Endodermal cell (in vitro differentiated cells): Measurements from ENCODE around the gene TTC1. TPM values are rescaled to one million over a fixed set of nuclear protein-coding genes. Genes with fewer than 3 reads are reported as not detected.

Source experiments
- DNase-seq: peaks from one replicate; pipeline ENCODE4 v3.0.0-alpha.2; 2017
- H3K27ac ChIP-seq: 2 replicates; pipeline ENCODE4 v1.5.1; 2013; ENCODE audit warnings: mild to moderate bottlenecking, low read depth, low read length, moderate library complexity
- H3K27me3 ChIP-seq: 2 replicates; pipeline ENCODE4 v1.6.1; 2013; ENCODE audit warnings: mild to moderate bottlenecking, low read length, moderate library complexity; ENCODE audit not compliant: insufficient read depth, control insufficient read depth, poor library complexity, severe bottlenecking
- H3K36me3 ChIP-seq: 2 replicates; pipeline ENCODE4 v1.7.0; 2013; ENCODE audit warnings: mild to moderate bottlenecking, low read length, moderate library complexity; ENCODE audit not compliant: control insufficient read depth, insufficient read depth
- H3K4me1 ChIP-seq: one replicate; pipeline ENCODE4 v1.7.0; 2013; ENCODE audit warnings: low read length; ENCODE audit not compliant: control insufficient read depth, insufficient read depth
- H3K4me3 ChIP-seq: 2 replicates; pipeline ENCODE4 v1.5.1; 2013; ENCODE audit warnings: mild to moderate bottlenecking, low read length, moderate library complexity
- H3K9ac ChIP-seq: 2 replicates; pipeline ENCODE4 v1.6.1; 2013; ENCODE audit warnings: mild to moderate bottlenecking, low read length, moderate library complexity; ENCODE audit not compliant: poor library complexity, severe bottlenecking; ENCODE audit errors: extremely low read depth
- H3K9me3 ChIP-seq: 2 replicates; pipeline ENCODE4 v1.6.1; 2013; ENCODE audit warnings: mild to moderate bottlenecking, low read length, moderate library complexity; ENCODE audit not compliant: control insufficient read depth
- H3K27ac Mint-ChIP-seq: 2 replicates; pipeline ENCODE4 v1.8.0; 2020; ENCODE audit warnings: mixed read lengths
- H3K27me3 Mint-ChIP-seq: 2 replicates; pipeline ENCODE4 v1.8.0; 2021; ENCODE audit warnings: mild to moderate bottlenecking, mixed read lengths; ENCODE audit not compliant: insufficient read depth
- H3K36me3 Mint-ChIP-seq: 2 replicates; pipeline ENCODE4 v1.8.0; 2020; ENCODE audit warnings: low read depth, mixed read lengths
- H3K4me1 Mint-ChIP-seq: 2 replicates; pipeline ENCODE4 v1.8.0; 2020; ENCODE audit warnings: mixed read lengths
- H3K4me3 Mint-ChIP-seq: 2 replicates; pipeline ENCODE4 v1.8.0; 2020; ENCODE audit warnings: mild to moderate bottlenecking, moderate library complexity, mixed read lengths
- H3K9me3 Mint-ChIP-seq: 2 replicates; pipeline ENCODE4 v1.8.0; 2020; ENCODE audit warnings: mild to moderate bottlenecking, mixed read lengths
- WGBS, 2 experiments: methylation state at CpG; one replicate each; pipeline versions ENCODE4 v1.1.5 to v1.1.7; 2013; ENCODE audit warnings: missing lambda C conversion rate in 2 of 2, mixed read lengths in 1 of 2; ENCODE audit not compliant: insufficient coverage in 1 of 2, insufficient read length in 1 of 2; 5-methylcytosine and 5-hydroxymethylcytosine counted together
- total RNA-seq, 2 donors: library from RNA; stranded (reverse); fragmentation: NEBNext Ultra II Directional in 1 of 2; extraction: Animal tissue kit (Norgen Biotek cat#: 25700) in 1 of 2; gene quantifications; 2 replicates in 1 of 2; 3 replicates in 1 of 2; pipeline ENCODE4 v1.2.1, GENCODE V29; 2021
- TF ChIP-seq, protein P1 (sequence below): fragments of 200-600 bp; sonication (generic); conservative IDR thresholded peaks from 2 replicates; pipeline ENCODE4 v1.5.0; 2021; ENCODE audit warnings: antibody characterized with exemption, mild to moderate bottlenecking

The TTC1 gene
- total RNA-seq, 2 donors from 2014 or later, result 59.8 to 72.3 TPM

DNA sequence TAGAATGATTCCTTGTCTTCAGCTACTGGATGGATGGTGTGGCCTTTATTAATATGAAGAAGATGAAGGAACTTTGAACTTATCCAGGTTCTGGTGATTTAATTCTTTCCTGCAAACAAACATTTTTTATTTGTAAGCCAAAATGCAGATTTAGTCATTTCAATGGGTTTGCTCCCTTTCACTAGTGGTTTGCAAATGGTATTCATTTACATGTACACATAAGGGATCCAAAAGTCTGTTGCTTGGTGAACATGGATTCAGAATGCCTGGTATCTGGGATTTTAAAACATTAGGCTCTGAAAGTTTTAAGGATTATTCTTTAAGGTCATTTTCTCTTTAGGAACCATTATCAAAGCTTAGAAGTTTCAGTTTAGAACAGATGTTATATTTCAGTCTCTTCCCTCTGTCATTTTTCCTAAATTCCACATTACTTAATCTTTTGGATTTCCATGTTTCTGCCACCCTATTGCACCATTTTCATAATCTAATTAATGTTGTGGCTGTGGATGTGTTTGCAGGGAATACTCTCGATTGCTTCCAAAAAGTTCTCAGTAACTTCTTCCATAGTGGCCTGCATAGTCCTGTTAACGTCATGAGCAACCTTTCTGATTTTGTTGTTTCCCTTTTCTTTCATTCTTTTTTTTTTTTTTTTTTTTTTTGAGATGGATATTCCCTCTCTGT lies 10.1 kb downstream of the TTC1 start:
- TF ChIP-seq, protein P1, sequence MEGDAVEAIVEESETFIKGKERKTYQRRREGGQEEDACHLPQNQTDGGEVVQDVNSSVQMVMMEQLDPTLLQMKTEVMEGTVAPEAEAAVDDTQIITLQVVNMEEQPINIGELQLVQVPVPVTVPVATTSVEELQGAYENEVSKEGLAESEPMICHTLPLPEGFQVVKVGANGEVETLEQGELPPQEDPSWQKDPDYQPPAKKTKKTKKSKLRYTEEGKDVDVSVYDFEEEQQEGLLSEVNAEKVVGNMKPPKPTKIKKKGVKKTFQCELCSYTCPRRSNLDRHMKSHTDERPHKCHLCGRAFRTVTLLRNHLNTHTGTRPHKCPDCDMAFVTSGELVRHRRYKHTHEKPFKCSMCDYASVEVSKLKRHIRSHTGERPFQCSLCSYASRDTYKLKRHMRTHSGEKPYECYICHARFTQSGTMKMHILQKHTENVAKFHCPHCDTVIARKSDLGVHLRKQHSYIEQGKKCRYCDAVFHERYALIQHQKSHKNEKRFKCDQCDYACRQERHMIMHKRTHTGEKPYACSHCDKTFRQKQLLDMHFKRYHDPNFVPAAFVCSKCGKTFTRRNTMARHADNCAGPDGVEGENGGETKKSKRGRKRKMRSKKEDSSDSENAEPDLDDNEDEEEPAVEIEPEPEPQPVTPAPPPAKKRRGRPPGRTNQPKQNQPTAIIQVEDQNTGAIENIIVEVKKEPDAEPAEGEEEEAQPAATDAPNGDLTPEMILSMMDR, result no peak
- no peaks in the 10 kb centered on the region for H3K27me3 ChIP-seq
- H3K36me3 ChIP-seq, result peaks cover 64% of the 10 kb centered on the region
- no peak overlapping the region for H3K9ac ChIP-seq
- no peak overlapping the region for H3K27ac ChIP-seq
- Mint-ChIP-seq H3K9me3 (no peaks in the 10 kb centered on the region), H3K27ac (no peak overlapping the region), H3K4me3 (no peak overlapping the region), H3K27me3 (no peaks in the 10 kb centered on the region), H3K4me1 (no peaks in the 10 kb centered on the region), H3K36me3 (peaks cover 44% of the 10 kb centered on the region)
- no peaks in the 10 kb centered on the region for H3K4me1 ChIP-seq
- DNase-seq, result no peak
- no peaks in the 10 kb centered on the region for H3K9me3 ChIP-seq
- 75 to 95% methylated on average over 1 to 2 of the region's 2 CpGs for WGBS, 2 experiments
- H3K4me3 ChIP-seq, result no peak overlapping the region

DNA sequence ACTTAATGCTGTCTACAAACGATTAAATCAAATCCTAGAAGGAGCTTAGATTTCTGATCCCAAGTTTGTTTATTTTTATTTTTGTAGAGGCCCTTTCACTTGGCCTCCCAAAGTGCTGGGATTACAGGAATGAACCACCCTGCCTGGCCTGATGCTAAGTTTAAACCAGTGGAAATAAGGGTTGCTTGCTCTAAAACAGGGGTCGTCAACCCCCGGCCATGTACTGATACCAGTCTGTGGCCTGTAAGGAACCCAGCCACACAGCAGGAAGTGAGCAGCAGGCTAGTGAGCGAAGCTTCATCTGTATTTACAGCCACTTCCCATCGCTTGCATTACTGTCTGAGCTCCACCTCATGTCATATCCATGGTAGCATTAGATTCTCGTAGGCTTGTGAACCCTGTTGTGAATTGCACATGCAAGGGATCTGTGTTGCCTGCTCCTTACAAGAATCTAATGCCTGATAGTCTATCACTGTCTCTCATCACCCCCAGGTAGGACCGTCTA lies 11.4 kb downstream of the TTC1 start:
- Mint-ChIP-seq H3K27ac (no peak overlapping the region), H3K4me1 (no peaks in the 10 kb centered on the region)
- WGBS, 2 experiments, result 94 to 98% methylated on average over 6 to 7 of the region's 7 CpGs

DNA sequence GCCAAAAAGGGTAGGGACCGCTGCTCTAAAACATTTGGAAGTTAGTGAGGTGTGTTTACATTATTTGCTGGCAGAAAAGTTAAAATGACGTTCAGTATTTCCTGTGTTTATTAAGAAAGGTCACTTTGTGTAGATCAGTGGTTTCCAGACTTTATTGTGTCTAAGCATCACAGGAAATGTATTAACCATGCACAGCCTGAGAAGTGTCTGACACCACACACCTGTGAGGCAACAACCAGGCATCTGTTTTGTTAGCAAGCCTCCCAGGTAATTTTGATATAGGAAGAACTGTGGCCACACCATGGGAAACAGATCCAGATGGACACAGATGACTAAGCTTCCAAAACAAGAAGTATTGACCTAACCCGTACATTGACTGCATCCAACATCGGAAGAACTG lies 12.0 kb downstream of the TTC1 start:
- H3K27me3 Mint-ChIP-seq, result no peaks in the 10 kb centered on the region
- no peak overlapping the region for H3K4me3 ChIP-seq
- no peak for DNase-seq
- H3K27ac ChIP-seq, result no peak overlapping the region
- WGBS, 2 experiments, result 92 to 94% methylated on average over 4 of the region's 4 CpGs
- no peaks in the 10 kb centered on the region for H3K9me3 ChIP-seq
- no peak overlapping the region for H3K9ac ChIP-seq
- TF ChIP-seq, protein P1, result no peak
- peaks cover 49% of the 10 kb centered on the region for H3K36me3 Mint-ChIP-seq
- H3K4me1 Mint-ChIP-seq, result no peaks in the 10 kb centered on the region
- no peaks in the 10 kb centered on the region for H3K9me3 Mint-ChIP-seq
- H3K27ac Mint-ChIP-seq, result no peak overlapping the region
- H3K27me3 ChIP-seq, result no peaks in the 10 kb centered on the region
- H3K4me3 Mint-ChIP-seq, result no peak overlapping the region
- H3K36me3 ChIP-seq, result peaks cover 61% of the 10 kb centered on the region
- no peaks in the 10 kb centered on the region for H3K4me1 ChIP-seq

More for the DNA sequence above, 11.4 kb downstream of the TTC1 start:
- H3K27me3 Mint-ChIP-seq, result no peaks in the 10 kb centered on the region
- no peak overlapping the region for H3K9ac ChIP-seq
- peaks cover 63% of the 10 kb centered on the region for H3K36me3 ChIP-seq
- no peaks in the 10 kb centered on the region for H3K9me3 Mint-ChIP-seq
- no peaks in the 10 kb centered on the region for H3K27me3 ChIP-seq
- no peaks in the 10 kb centered on the region for H3K4me1 ChIP-seq
- H3K9me3 ChIP-seq, result no peaks in the 10 kb centered on the region
- TF ChIP-seq, protein P1, result no peak
- no peak for DNase-seq
- H3K4me3 ChIP-seq, result no peak overlapping the region
- H3K4me3 Mint-ChIP-seq, result no peak overlapping the region
- H3K27ac ChIP-seq, result no peak overlapping the region
- peaks cover 49% of the 10 kb centered on the region for H3K36me3 Mint-ChIP-seq
